HAP-1 (cell line): ENCODE results near the gene GPR17.

Experiments used
- DNase-seq, 2 experiments: peaks; one replicate each; pipeline ENCODE4 v3.0.0-alpha.2; 2016 to 2020; ENCODE audit warnings: low spot score in 2 of 2
- H3K27me3 ChIP-seq: fragments of 250-450 bp; sonication (Bioruptor Pico); 2 replicates; pipeline ENCODE4 v1.5.1; 2020; ENCODE audit warnings: low read depth, mild to moderate bottlenecking, moderate library complexity
- H3K36me3 ChIP-seq: fragments of 250-450 bp; sonication (Bioruptor Pico); replicated peaks from 2 replicates; pipeline ENCODE4 v1.5.1; 2020; ENCODE audit warnings: mild to moderate bottlenecking
- H3K4me1 ChIP-seq: fragments of 250-450 bp; sonication (Bioruptor Pico); 2 replicates; pipeline ENCODE4 v1.5.1; 2020; ENCODE audit warnings: mild to moderate bottlenecking
- H3K4me3 ChIP-seq: fragments of 250-450 bp; sonication (Bioruptor Pico); 2 replicates; pipeline ENCODE4 v1.5.1; 2020; ENCODE audit warnings: mild to moderate bottlenecking, moderate library complexity
- H3K9me3 ChIP-seq: fragments of 250-450 bp; sonication (Bioruptor Pico); 2 replicates; pipeline ENCODE4 v1.5.1; 2020; ENCODE audit warnings: mild to moderate bottlenecking, moderate library complexity
- in situ Hi-C: fragments of 300-500 bp; cut with MboI; formaldehyde crosslinking; loops from 3 replicates; pipeline ENCODE4 v1.14.3; 2020; ENCODE audit warnings: low sequenced_read_pairs, inconsistent platforms, mixed read lengths

The GPR17 gene

DNA sequence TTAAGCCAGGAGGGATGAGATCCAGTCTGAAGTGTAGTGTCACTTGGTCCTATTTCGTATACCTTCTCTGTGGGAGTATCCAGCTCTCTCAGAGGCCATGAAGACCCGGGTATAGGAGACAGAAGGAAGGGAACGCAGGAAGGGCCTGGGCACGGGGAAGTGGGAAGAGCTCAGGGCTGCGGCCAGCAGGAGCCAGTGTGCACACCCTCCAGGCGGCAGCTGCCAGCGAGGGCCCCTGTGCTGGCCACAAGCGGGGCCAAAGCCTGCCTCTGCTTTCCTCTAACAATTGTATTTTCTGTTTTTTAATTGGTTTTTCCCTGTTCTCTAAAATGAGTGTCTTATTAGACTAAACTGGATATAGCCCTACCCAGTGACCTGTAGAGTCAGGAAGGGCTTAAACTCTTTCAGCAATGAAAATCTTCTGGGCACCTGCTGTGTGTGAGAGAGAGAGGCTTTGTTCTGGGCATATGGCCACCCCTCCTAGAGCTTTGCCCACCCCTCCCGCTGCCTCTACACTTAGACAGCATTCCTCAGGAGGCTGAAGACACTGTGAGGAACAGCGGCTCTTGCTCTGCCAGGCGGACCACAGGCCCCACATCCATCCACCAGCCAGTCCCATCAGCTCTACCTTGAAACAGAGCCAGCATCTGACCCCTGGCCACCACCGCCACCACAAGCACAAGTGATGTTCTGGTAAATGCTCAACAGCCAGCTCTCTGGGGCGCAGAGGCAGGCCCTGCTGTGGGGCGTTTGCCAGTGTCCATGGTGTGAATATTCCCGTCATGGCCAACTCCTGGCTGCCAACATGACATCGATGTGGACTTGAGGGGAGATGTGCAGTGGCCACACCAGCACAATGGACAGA is 9.5 kb downstream of the GPR17 start:
- Histone ChIP-seq H3K4me3 (no peak overlapping the region), H3K4me1 (no peaks in the 10 kb centered on the region), H3K9me3 (no peaks in the 10 kb centered on the region), H3K27me3 (no peaks in the 10 kb centered on the region), H3K36me3 (no peaks in the 10 kb centered on the region)
- DNase-seq, result no peak
- in situ Hi-C loops, result no loop called here

DNA sequence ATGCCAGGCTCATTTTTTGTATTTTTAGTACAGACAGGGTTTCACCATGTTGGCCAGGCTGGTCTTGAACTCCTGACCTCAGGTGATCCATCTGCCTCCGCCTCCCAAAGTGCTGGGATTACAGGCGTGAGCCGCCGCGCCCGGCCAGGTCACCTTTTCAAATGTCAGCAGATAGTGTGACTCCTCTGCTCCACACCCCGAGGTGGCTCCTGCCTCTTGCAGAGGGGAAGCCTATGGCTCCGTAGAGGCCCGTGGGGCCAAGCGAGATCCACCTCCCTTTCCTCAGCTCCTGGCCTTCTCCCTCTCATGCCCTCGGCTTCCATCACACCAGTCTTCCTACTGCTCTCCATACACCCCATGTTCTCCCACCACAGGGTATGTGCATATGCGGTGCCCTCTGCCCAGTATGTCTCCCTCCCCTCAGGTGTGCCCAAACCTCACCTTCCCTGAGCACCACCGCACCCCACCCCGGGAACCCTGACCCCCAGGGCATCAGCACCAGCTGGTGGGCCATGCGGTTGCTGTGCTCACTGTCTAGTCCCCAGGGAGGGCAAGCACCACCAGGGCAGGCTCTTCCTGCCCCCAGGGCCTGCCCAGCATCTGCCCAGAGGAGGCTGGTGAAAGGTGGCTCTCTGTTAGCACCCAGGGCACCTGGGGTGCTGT is 10.7 kb downstream of the GPR17 start:
- Histone ChIP-seq H3K36me3 (no peaks in the 10 kb centered on the region), H3K4me1 (no peaks in the 10 kb centered on the region), H3K27me3 (no peaks in the 10 kb centered on the region), H3K9me3 (no peaks in the 10 kb centered on the region), H3K4me3 (no peak overlapping the region)
- in situ Hi-C loops, result no loop called here
- no peak for DNase-seq

DNA sequence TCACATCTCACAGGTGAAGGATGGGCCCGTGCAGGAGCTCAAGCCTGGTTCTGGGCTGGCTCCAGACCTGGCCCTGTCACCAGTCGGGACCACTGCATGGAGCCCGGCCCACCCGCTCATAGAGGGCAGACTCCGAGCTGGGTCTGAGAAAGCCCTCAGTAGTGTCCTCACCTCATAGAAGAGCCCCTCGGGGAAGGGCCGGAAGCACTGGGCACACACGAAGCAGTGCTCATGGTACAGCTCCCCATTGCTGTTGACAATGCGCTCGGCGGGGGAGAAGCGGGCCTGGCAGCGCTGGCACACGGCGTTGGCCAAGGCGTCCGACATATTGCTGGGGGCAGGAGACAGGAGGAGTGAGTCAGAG is 11.3 kb downstream of the GPR17 start:
- DNase-seq, result no peak
- Histone ChIP-seq H3K4me3 (no peak overlapping the region), H3K27me3 (no peaks in the 10 kb centered on the region), H3K4me1 (no peaks in the 10 kb centered on the region), H3K9me3 (no peaks in the 10 kb centered on the region), H3K36me3 (no peaks in the 10 kb centered on the region)
- in situ Hi-C loops, result no loop called here

DNA sequence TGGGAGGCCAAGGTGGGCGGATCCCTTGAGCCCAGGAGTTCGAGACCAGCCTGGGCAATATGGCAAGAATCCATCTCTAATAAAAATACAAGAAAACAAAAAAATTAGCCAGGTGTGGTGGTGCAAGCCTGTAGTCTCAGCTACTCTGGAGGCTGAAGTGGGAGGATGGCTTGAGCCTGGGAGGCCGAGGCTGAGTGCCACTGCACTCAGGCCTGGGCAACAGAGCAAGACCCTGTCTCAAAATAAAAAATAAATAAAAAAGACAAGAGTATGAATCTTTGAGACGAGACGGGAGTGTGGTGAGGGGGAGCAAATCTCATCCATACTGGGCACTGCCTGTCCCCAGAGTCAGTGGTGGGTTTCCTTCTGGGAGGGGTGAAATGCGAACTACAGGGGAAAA is 12.2 kb downstream of the GPR17 start:
- Histone ChIP-seq H3K4me3 (no peak overlapping the region), H3K27me3 (no peaks in the 10 kb centered on the region), H3K9me3 (no peaks in the 10 kb centered on the region), H3K36me3 (no peaks in the 10 kb centered on the region), H3K4me1 (no peaks in the 10 kb centered on the region)
- in situ Hi-C loops, result no loop called here
- DNase-seq, result no peak

DNA sequence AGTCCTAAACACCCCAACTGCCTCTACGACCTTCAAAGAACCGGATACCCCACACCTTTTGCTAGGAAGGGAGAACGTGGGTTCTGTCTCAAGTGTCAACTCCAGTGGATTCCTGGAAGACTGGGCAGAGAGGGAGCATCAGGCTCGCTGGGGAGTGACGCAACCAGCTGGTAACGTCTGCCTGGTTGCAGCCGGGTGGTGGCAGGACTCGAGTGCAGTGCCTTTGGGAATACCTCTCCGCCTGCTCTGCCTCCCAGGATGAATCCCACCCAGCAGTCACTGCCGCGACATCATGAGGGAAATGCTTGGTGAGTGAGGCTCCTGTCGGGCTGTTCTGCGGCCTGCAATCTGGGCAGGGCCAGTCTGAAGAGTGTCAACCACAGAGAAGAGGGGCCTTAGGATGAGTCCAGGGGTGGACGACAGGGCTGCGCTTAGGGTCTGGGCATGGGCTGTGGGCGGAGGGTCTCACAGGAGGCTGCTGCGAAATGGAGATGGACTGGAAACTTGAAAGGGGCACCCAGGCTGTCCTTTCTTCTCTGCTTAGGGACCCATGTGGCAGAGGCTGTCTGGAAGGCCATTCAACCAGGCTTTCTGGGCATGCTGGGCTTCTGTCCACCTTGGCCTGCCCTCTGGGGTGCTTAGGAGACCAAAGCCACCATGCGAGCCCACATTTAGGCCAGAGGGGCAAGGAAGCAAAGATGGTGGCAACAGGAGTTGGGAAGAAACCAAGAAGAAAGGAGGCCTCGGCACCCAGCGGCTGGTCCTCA is 12.9 kb downstream of the GPR17 start:
- no peaks in the 10 kb centered on the region for H3K27me3 ChIP-seq
- DNase-seq, result no peak
- H3K9me3 ChIP-seq, result no peaks in the 10 kb centered on the region
- no peaks in the 10 kb centered on the region for H3K4me1 ChIP-seq
- no peak overlapping the region for H3K4me3 ChIP-seq
- H3K36me3 ChIP-seq, result no peaks in the 10 kb centered on the region
- in situ Hi-C loops, result no loop called here

DNA sequence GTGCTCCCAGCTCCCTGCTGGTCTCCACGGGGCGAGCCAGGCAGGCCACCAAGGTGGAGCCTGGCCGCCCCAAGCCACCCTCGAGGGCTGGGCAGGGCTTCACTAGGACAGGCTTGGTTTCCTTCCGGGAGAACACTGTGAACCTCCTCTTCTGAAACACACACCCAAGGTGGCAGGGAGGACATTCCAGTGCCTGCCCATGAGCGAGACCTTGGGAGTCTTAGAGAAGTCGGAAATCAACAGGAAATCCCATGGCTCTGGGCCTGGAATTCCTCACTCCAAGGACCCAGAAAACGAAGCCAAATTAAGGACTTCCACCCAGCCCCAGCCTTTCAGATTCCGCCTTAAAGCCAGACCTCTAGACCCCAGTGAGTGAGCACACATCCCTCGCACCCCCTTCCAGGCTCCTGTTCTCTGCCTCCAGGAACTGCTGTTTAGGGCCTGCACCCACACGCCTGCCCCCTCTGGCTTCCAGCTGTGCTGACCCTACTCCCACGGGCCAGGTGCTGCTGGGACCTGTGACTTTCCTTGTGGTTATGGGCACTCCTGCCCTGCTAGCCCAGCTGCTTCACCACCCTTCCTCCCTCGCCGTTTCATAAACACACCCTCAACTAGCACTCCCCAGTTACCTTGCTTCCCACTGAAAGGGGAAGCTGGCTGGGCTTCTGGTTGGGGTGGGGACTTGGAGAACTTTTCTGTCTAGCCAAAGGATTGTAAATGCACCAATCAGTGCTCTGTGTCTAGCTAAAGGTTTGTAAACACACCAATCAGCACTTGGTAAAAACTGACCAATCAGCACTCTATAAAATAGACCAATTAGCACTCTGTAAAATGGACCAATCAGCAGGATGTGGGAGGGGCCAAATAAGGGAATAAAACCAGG is 13.7 kb downstream of the GPR17 start:
- no peak for DNase-seq
- Histone ChIP-seq H3K4me3 (no peak overlapping the region), H3K9me3 (no peaks in the 10 kb centered on the region), H3K36me3 (no peaks in the 10 kb centered on the region), H3K27me3 (no peaks in the 10 kb centered on the region), H3K4me1 (no peaks in the 10 kb centered on the region)
- in situ Hi-C loops, result no loop called here

DNA sequence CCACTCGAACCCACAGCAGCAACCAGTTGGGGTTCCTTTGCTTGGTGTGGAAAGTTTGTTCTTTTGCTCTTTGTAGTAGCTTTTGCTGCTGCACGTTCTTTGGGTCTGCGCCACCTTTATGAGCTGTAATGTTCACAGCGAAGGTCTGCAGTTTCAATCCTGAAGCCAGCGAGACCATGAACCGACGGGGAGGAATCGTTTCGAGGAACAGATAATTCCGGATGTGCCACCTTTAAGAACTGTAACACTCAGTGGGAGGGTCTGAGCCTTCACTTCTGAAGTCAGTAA is 14.3 kb downstream of the GPR17 start:
- Histone ChIP-seq H3K36me3 (no peaks in the 10 kb centered on the region), H3K4me3 (no peak overlapping the region), H3K9me3 (no peaks in the 10 kb centered on the region), H3K27me3 (0 out of 2 replicates have a peak, but pooled peaks cover 2% of the 10 kb centered on the region), H3K4me1 (no peaks in the 10 kb centered on the region)
- in situ Hi-C loops, result no loop called here
- no peak for DNase-seq

DNA sequence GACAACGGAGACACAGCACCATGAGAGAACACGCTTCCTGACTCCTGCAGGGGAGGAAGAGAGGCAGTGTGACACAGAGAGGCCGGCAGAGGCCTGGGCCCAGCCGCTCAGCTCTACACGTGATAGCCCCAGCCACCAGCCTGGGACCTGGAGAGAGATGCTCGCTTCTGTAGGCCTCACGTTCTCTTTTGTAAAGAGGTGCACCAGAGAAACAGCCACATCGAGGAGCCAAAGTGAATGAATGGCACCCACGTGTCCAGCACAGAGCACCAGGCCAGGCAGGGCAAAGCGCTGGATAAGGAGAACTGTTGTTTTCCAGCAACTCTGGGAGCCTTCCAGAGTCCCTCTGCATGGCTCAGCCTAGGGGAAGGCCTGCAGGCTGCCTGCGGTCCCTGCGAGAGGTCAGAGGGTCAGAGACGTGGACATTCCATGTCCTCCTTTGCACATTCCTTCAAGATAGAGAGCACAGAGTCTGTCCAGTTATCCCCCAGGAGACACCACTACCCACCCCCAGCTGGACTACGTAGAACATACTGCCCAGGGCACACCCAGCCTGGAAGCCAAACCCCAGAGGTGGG is 15.2 kb downstream of the GPR17 start:
- in situ Hi-C loops, result no loop called here
- DNase-seq, result no peak
- H3K9me3 ChIP-seq, result no peaks in the 10 kb centered on the region

DNA sequence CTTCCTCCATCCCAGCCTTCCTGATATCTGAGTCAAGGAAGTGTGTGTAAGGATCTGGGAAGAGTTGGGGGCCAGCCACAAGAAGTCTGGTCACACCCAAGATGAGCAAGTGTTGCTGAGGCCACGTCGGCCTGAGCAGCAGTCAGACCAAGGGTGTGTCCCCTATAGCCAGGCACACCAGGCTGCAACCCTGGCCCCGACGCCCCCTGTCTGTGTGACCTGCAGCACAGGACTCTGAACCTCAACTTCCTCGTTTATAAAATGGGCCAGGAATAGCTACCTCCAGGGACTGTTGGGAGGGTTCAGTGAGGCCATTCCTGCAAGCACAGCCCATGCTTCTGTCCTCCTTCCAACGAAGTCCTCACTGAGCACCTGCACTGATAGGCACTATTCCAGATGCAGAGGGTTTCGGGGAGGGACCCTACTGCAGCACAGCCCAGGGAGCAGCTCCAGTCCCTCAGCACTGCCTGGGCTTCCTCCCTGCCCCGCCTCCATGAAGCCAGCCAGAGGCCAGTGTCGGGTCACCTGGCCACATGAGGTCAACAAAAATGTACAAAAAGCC is 16.1 kb downstream of the GPR17 start:
- H3K9me3 ChIP-seq, result no peaks in the 10 kb centered on the region
- DNase-seq, result no peak
- in situ Hi-C loops, result no loop called here

More for the DNA sequence above, 15.2 kb downstream of the GPR17 start:
- Histone ChIP-seq H3K4me1 (no peaks in the 10 kb centered on the region), H3K4me3 (no peak overlapping the region), H3K36me3 (no peaks in the 10 kb centered on the region), H3K27me3 (peaks cover 6% of the 10 kb centered on the region; the same call in 1 of the 2 replicates)

DNA sequence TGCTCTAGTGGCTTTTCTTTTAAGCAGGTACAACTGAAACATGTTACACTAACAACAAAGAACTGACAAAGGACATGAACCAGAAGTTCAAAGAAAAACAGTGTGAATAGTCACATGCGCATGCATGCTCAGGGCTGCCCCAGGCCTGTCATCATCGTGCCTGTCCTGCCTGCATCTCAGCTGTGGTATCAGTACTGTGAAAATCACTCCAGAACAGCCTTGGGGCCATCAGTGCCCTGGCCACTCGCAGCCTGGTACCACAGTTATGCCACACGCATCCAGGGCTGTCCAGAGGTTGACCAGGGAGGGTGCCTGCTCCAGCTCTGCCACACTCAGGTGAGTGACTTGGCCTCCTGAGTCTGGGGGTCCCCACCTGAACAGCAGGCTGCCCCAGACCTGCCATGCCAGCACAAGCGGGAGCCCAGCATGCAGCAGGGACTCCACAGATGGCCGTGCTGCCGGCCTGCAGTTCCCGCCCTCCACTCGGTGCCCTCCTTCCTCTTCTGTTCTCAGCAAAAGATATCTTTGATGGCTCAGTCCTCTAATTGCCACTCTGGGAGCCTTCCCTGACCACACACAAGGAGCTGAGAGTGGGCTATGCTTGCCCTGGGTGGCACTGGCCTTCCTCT is 17.1 kb downstream of the GPR17 start:
- Histone ChIP-seq H3K9me3 (no peaks in the 10 kb centered on the region), H3K36me3 (no peaks in the 10 kb centered on the region), H3K4me3 (no peak overlapping the region), H3K27me3 (peaks cover 11% of the 10 kb centered on the region; the same call in 1 of the 2 replicates), H3K4me1 (no peaks in the 10 kb centered on the region)
- no peak for DNase-seq
- in situ Hi-C loops, result no loop called here

More for the DNA sequence above, 16.1 kb downstream of the GPR17 start:
- H3K4me1 ChIP-seq, result no peaks in the 10 kb centered on the region
- H3K27me3 ChIP-seq, result peaks cover 9% of the 10 kb centered on the region; the same call in 1 of the 2 replicates
- H3K4me3 ChIP-seq, result no peak overlapping the region
- H3K36me3 ChIP-seq, result no peaks in the 10 kb centered on the region

DNA sequence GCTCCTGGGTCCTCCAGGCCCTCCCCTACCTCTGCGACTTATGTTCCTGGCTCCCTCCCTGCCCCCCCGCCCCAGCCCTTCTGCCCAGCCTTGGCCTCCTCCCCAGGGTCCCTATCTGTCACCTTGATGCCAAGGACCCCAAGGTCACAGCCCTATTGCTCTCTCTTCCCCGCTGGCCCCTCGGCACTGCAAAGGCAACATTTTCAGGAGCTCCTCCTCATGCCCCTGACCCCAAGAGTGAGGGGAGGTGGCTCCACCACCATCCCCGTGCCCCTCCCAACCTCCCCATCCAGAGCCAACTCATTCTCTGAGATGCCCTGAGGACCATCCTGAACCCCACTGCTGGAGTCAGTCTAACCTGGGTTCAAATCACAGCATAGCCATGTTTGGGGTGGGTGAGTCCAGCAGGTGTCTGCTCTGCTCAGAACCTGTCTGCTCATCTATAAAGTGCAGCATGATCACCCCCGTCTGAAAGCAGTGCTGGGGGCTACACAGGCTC is 17.7 kb downstream of the GPR17 start:
- no peak for DNase-seq
- Histone ChIP-seq H3K4me3 (no peak overlapping the region), H3K36me3 (no peaks in the 10 kb centered on the region), H3K27me3 (peaks cover 11% of the 10 kb centered on the region; the same call in 1 of the 2 replicates), H3K9me3 (no peaks in the 10 kb centered on the region), H3K4me1 (no peaks in the 10 kb centered on the region)
- in situ Hi-C loops, result no loop called here

DNA sequence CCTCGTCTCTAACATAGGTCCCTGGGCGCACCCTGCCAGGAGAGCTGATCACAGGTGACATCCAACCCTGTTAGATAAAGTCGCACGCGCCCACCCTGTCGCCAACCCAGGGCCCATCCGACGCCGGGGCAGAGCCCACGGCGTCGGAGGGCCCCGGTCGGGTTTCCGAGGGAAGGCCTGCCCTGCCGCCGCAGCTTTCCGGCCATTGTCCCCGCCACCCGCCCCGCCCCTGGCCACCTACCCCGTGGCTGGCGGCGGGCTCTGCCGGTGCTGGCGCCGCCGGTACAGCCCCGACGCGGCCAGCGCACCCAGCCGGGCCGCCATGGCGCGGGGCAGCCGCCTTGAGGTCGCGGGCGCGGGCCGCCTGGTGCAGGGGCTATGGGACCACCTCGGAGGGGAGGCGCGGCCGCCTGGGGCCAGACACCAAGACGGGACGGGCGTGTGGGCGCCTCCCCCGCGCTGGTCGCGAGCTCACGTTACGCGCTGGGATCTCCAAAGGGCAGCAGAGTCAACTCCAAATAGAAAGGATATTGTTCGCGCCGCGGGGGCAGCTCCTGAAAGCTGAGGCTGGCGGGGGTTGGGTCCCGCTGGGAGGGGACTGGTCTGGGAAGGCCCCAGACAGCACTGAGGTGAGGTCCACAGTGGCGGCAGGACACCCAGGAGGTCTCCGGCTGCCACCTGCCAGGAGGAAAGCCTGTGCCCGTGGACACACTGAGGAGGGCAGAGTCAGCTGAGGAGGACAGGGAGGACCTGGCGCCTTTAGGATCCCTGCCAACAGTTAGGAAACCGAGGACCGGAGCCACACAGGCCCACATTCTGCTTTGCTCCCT is 18.3 kb downstream of the GPR17 start:
- DNase-seq, result no peak
- in situ Hi-C loops, result no loop called here
- Histone ChIP-seq H3K27me3 (peaks cover 11% of the 10 kb centered on the region; the same call in 1 of the 2 replicates), H3K4me3 (no peak overlapping the region), H3K9me3 (no peaks in the 10 kb centered on the region), H3K36me3 (no peaks in the 10 kb centered on the region), H3K4me1 (no peaks in the 10 kb centered on the region)
